ENCODE data around the gene ALG8. TPM values are rescaled to one million over a fixed set of nuclear protein-coding genes. Genes with fewer than 3 reads are reported as not detected.

ALG8 gene
- polyA plus RNA-seq, 1 donor (not counting 4 experiments of a cell fraction or from before 2014, with no cell fraction given), result 71.8 TPM

DNA sequence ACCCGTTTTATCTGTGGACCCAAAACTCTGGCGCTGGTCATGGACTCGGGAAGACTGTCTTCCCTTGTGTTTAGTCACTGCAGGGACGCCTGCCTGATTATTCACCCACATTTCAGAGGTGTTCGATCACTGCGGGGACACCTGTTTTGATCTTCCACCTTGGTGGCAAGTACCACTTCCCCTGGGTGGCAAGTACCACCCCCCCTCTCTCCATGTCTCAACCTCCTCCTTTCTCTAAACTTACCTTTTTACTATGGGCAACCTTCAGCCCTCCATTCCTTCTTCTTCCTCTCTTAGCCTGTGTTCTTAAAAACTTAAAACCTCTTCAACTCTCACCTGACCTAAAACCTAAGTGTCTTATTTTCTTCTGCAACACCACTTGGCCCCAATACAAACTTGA is 57.8 kb downstream of the ALG8 start:
- peaks cover 4% of the 10 kb centered on the region for H3K9me1 ChIP-seq (ENCODE audit: control insufficient read depth, extremely low read depth, insufficient read depth, low read length)
- FAIRE-seq, result no peak
- no peak overlapping the region for H2AFZ ChIP-seq (ENCODE audit: control insufficient read depth, low read length)
- H3K4me3 ChIP-seq (ENCODE audit: control insufficient read depth in 2 of 3, extremely low read depth in 1 of 3, insufficient read depth in 2 of 3, low read depth in 1 of 3, low read length in 3 of 3), result no peak overlapping the region
- H3K79me2 ChIP-seq (ENCODE audit: control insufficient read depth, insufficient read depth, low read length), result peaks cover 32% of the 10 kb centered on the region
- no peak for TF ChIP-seq EZH2 (IDR thresholded peaks at IDR 0.05; ENCODE audit: low read length)
- TF ChIP-seq, protein P1, sequence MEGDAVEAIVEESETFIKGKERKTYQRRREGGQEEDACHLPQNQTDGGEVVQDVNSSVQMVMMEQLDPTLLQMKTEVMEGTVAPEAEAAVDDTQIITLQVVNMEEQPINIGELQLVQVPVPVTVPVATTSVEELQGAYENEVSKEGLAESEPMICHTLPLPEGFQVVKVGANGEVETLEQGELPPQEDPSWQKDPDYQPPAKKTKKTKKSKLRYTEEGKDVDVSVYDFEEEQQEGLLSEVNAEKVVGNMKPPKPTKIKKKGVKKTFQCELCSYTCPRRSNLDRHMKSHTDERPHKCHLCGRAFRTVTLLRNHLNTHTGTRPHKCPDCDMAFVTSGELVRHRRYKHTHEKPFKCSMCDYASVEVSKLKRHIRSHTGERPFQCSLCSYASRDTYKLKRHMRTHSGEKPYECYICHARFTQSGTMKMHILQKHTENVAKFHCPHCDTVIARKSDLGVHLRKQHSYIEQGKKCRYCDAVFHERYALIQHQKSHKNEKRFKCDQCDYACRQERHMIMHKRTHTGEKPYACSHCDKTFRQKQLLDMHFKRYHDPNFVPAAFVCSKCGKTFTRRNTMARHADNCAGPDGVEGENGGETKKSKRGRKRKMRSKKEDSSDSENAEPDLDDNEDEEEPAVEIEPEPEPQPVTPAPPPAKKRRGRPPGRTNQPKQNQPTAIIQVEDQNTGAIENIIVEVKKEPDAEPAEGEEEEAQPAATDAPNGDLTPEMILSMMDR (optimal IDR thresholded peaks at IDR 0.05 in 1 of 3, IDR thresholded peaks at IDR 0.05 in 1 of 3, conservative IDR thresholded peaks at IDR 0.05 in 1 of 3; ENCODE audit: extremely low read depth in 1 of 3, insufficient read depth in 2 of 3, low read length in 3 of 3), result no peak
- no peak overlapping the region for H3K27ac ChIP-seq (ENCODE audit: control insufficient read depth, insufficient read depth, low read length)
- H4K20me1 ChIP-seq (ENCODE audit: control insufficient read depth, extremely low read depth, insufficient read depth, low read length), result no peaks in the 10 kb centered on the region
- no peak overlapping the region for H3K9ac ChIP-seq (ENCODE audit: control insufficient read depth, extremely low read depth, insufficient read depth, low read length)
- H3K4me1 ChIP-seq (ENCODE audit: control insufficient read depth, extremely low read depth, insufficient read depth, low read length), result peaks cover 14% of the 10 kb centered on the region
- peaks cover 0 to 5% of the 10 kb centered on the region in 2 experiments for H3K36me3 ChIP-seq (ENCODE audit: control insufficient read depth in 2 of 2, extremely low read depth in 1 of 2, insufficient read depth in 2 of 2, low read length in 2 of 2)
- H3K9me3 ChIP-seq (ENCODE audit: control insufficient read depth, low read depth, low read length), result no peaks in the 10 kb centered on the region
- no peak for DNase-seq (ENCODE audit: low read depth, low spot score)
- dilution Hi-C loops (cut with MboI; ENCODE audit: extremely low pct_ligation_motif_present, low sequenced_read_pairs), result no loop called here
- no peak overlapping the region for H3K4me2 ChIP-seq (ENCODE audit: control insufficient read depth, extremely low read depth, insufficient read depth, low read depth, low read length)
- no peaks in the 10 kb centered on the region for H3K27me3 ChIP-seq (ENCODE audit: control insufficient read depth, extremely low read depth, insufficient read depth, low read length)

DNA sequence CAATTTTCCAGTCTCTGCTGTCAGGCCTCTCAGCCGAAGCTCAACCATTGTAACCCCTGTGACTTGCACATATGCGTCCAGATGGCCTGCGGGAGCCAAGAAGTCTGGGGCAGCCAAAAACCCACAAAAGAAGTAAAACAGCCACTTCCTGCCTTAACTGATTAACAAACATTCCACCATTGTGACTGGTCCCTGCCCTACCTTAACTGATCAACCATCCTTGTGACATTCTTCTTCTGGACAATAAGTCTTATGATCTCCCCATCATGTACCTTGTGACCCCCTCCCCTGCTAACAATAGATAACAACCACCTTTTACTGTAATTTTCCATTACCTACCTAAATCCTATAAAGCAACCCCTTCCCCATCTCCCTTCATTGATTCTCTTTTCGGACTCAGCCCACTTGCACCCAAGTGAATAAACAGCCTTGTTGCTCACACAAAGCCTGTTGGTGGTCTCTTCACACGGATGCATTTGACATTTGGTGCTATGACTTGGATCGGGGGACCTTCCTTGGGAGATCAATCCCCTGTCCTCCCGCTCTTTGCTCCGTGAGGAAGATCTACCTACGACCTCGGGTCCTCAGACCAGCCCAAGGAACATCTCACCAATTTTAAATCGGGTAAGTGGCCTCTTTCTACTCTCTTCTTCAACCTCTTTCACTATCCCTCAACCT is 58.5 kb downstream of the ALG8 start:
- Histone ChIP-seq H3K9ac (ENCODE audit: control insufficient read depth, extremely low read depth, insufficient read depth, low read length) (no peak overlapping the region), H3K4me2 (ENCODE audit: control insufficient read depth, extremely low read depth, insufficient read depth, low read depth, low read length) (no peak overlapping the region), H3K27me3 (ENCODE audit: control insufficient read depth, extremely low read depth, insufficient read depth, low read length) (no peaks in the 10 kb centered on the region), H4K20me1 (ENCODE audit: control insufficient read depth, extremely low read depth, insufficient read depth, low read length) (no peaks in the 10 kb centered on the region), H3K79me2 (ENCODE audit: control insufficient read depth, insufficient read depth, low read length) (peaks cover 36% of the 10 kb centered on the region), H3K36me3 (ENCODE audit: control insufficient read depth in 2 of 2, extremely low read depth in 1 of 2, insufficient read depth in 2 of 2, low read length in 2 of 2) (peaks cover 0 to 5% of the 10 kb centered on the region in 2 experiments), H2AFZ (ENCODE audit: control insufficient read depth, low read length) (peak overlapping the region; percentile 49), H3K4me1 (ENCODE audit: control insufficient read depth, extremely low read depth, insufficient read depth, low read length) (peaks cover 14% of the 10 kb centered on the region), H3K9me3 (ENCODE audit: control insufficient read depth, low read depth, low read length) (no peaks in the 10 kb centered on the region), H3K27ac (ENCODE audit: control insufficient read depth, insufficient read depth, low read length) (no peak overlapping the region), H3K4me3 (ENCODE audit: control insufficient read depth in 2 of 3, extremely low read depth in 1 of 3, insufficient read depth in 2 of 3, low read depth in 1 of 3, low read length in 3 of 3) (no peak overlapping the region), H3K9me1 (ENCODE audit: control insufficient read depth, extremely low read depth, insufficient read depth, low read length) (peaks cover 7% of the 10 kb centered on the region)
- DNase-seq (ENCODE audit: low read depth, low spot score) (no peak), FAIRE-seq (no peak)
- no peak for TF ChIP-seq EZH2 (IDR thresholded peaks at IDR 0.05; ENCODE audit: low read length)
- TF ChIP-seq, protein P1 (optimal IDR thresholded peaks at IDR 0.05 in 1 of 3, IDR thresholded peaks at IDR 0.05 in 1 of 3, conservative IDR thresholded peaks at IDR 0.05 in 1 of 3; ENCODE audit: extremely low read depth in 1 of 3, insufficient read depth in 2 of 3, low read length in 3 of 3), result no peak
- dilution Hi-C loops (cut with MboI; ENCODE audit: extremely low pct_ligation_motif_present, low sequenced_read_pairs), result no loop called here

Measured in keratinocyte (primary cell).